Sciatic nerve (tissue), 2 donors: ENCODE data around the gene KCNK3. TPM values are rescaled to one million over a fixed set of nuclear protein-coding genes. Genes with fewer than 3 reads are reported as not detected.
"Not testable (repeated sequence)": the region's sequence is repeated elsewhere in the genome, so short reads cannot be mapped to it uniquely, and the experiment has no call there.

Experiments used
- ATAC-seq: fragments of 200-7000 bp; cut with Tn5 transposase; one replicate; pipeline ENCODE4 v1.9.1; 2020; ENCODE audit warnings: mild to moderate bottlenecking, moderate library complexity
- DNase-seq: peaks from one replicate; pipeline ENCODE4 v3.0.0-alpha.2; 2020; ENCODE audit warnings: low spot score
- intact Hi-C: fragments of 100-400 bp; cut with DNase I; formaldehyde crosslinking; loops from one replicate; pipeline ENCODE4 v1.14.2; 2022
- total RNA-seq: library from RNA; stranded (reverse); fragmentation: NEBNext Ultra II Directional; extraction: Animal tissue kit (Norgen Biotek cat#: 25700); gene quantifications from one replicate; pipeline ENCODE4 v1.2.1, GENCODE V29; 2021
- donor health status: DM: no; HTN: no; CAD: no.
- donor health status: DM: no; HTN: no; CAD: no.

The KCNK3 gene
- total RNA-seq, 1 donor from 2014 or later, result 0.53 TPM

DNA sequence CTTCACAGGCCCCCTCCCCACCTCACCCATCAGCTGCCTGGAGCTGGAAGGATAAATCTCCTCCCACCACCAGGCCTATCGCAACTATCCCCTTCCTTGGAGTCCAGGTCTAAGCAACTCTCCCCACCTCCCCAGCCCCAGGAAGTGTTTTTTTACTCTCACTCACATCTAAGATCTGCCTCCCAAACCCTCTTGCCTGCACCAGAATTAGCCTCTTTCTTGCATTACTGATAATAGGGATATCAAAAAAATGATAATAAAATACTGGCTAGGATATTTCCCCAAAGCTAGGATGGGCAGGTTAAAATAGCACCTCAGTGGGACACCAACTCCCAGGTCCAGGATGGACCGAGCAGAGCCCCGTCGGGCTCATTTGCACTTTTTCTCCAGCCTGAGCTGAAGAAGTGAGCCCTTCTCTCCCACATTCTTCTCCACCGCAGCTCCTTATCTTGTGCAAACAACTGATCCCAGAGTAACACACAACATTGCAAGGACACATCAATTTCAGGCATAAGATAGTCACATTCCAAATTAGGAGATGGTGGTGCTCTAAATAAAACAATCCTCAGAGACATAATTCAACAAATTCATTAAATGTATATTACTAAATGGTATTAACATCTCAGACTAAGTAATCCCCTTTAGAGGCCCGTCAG is 33.7 kb upstream of the KCNK3 start:
- no peak for DNase-seq
- ATAC-seq, result no peak
- intact Hi-C loops, result no loop called here

DNA sequence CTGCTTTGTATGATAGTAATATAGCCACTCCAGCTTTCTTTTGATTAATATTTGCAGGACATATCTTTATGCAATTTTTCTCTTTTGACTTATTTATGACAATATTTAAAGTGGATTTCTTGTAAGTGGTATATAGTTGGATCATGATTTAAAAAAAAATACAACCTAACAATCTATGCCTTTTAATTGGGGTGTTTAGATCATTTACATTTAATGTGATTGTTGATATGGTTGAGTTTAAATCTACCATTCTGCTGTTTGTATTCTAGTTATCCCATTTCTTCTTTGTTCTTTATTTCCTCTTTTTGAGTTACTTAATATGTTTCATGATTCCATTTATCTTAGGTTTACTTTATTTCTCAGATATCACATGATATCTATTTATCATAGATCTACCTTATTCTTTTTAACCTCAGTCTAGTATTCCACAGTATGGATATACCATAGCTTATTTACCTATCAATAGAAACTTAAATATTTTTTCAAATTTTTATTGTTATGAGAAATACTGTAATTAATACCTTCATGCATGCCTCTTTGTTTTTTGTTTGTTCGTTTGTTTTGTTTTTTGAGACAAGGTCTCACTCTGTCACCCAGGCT is 32.1 kb upstream of the KCNK3 start:
- no peak for DNase-seq
- intact Hi-C loops, result no loop called here
- no peak for ATAC-seq

- DNase-seq, ATAC-seq, intact Hi-C loops: not testable (repeated sequence)
Measured at GRCh38 chr2:26665296-26665695, 27.2 kb upstream of the KCNK3 start.

DNA sequence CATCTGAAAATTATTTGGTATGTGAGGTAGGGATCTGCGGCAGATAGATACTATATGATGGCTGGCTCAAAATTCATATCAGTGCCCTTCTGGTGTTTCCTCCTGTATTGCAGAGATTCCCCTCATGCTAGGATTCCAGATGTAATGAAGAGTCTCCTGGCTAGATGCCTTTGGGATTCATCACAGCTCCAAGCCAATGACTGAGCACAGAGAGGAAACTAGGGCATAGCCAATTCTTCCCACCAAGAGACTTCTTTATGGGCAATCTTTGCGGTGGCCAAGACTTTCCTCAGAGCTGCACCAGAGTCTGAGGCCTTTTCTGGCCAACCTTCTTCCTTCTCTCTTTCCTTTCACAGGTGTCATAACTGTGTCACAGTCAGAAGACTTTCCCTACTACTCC is 25.9 kb upstream of the KCNK3 start:
- DNase-seq (no peak), ATAC-seq (no peak)
- intact Hi-C loops, result no loop called here

- intact Hi-C loops, result no loop called here
- DNase-seq, result no peak
- ATAC-seq, result no peak
Measured at GRCh38 chr2:26668041-26668440, 24.5 kb upstream of the KCNK3 start.

DNA sequence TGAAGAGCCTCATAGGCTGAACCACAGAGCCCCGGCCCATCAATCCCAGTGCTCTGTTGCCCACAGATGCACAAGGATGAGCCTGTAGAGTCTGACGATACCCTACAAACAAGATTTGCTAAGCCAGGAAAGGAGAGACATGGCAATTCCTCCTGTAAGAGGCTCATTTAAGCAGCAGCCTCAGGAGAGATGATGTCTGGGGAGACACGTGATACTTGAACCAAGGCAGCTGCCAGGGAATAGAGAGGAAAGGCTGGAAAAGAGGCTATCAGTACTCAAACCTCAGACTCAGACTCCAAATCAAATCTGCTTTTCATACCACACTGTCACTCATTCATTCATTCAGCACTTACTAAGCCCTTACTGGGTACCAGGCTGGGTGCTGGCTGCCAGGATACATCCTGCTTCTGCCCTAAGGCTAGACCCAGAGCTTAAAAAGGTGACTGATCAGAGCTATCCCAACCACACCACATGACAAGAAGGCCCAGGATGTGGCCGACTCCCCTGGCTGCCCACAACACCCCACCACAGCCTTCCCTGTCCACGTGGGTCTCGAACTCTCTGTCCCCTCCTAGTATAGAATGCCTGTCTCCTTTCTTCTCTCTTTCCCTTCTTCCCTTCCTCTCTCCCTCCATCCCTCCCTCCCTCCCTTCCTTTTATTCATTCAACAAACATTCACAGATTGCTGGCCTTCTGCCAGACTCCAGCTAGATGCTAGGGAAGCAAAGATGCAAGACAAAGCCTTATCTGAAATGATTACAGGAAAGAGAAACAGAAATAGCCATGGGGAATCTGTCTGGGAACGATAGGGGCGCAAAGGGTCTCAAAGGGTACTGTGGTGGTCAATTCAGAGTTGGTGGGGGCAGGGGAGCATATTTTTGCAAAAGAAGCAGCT is 23.4 kb upstream of the KCNK3 start:
- ATAC-seq, result no peak
- intact Hi-C loops, result no loop called here
- peak; percentile 43 for DNase-seq

DNA sequence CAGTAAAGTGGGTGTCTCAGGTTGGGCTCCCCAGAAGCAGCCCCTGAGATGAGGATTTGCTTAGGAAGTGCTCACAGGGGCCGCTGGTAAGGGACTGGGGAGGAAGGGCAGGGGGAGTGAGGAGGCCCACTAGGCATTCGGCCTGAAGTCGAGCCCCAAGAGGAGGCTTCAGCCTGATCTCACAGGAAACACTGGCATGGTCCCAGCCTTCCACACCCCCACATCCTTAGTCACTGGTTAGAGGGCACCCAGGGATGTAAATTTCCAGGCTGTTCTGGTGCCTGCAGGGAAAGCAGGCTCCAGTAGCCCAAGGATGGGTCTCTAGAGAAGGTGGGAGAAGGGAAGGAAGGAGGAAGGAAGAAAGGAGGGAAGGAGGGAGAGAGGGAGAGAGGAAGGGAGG is 22.4 kb upstream of the KCNK3 start:
- intact Hi-C loops, result no loop called here
- DNase-seq (peak; percentile 31), ATAC-seq (no peak)

- DNase-seq (no peak), ATAC-seq (no peak)
- intact Hi-C loops, result no loop called here
Measured at GRCh38 chr2:26670931-26671460, 21.5 kb upstream of the KCNK3 start.

DNA sequence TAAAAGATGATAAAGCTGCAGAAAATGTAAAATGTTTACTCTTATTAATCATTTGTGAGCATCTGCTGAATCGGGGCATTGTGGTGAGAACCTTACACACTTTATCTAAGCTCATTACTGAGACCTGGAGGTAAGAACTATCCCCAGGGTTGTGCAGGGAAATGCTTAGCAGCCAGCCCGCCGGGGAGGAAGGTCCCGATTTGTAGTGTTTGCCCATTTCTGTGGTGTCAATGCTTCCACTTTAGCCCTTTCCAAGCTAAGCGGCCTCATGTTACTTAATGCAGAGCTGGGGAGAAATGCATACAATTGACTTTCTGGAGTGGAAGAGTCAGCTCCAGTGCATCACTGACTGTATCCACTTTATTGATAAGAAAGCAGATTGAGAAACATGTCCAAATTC is 20.8 kb upstream of the KCNK3 start:
- intact Hi-C loops, result no loop called here
- ATAC-seq (no peak), DNase-seq (no peak)

- intact Hi-C loops, result no loop called here
- ATAC-seq, result no peak
- DNase-seq, result no peak
Measured at GRCh38 chr2:26672112-26672817, 20.3 kb upstream of the KCNK3 start.

DNA sequence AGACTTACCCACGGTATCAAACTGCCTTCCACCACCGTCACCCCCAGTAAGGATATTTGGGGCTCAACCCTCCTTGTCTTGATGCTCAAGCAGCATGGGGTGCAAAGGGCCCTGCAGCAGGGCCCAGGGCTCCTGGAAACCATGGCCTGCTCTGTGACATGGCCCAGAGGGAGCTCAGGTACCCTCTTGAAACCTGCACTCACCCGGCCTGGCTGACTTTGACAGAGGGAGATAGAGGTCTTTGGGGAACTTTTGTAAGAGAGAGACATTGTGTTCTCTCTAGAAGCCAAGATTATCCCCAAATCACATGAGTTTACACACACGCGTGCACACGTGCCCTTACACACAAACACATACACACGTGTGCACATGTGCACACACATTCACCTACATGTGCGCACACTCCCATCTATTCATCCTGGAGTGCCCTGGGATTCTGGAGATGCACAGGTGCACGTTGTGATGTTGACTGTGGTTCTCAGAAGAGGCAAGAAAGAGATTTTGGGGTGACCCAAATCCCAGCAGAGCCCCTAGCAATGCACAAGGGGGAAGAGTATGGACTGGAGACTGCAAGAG is 19.6 kb upstream of the KCNK3 start:
- ATAC-seq (no peak), DNase-seq (no peak)
- intact Hi-C loops, result no loop called here

- intact Hi-C loops, result no loop called here
- ATAC-seq (no peak), DNase-seq (peak; percentile 31)
Measured at GRCh38 chr2:26674002-26674751, 18.3 kb upstream of the KCNK3 start.

GRCh38 chr2:26674771-26675170 is 17.8 kb upstream of the KCNK3 start:
- no peak for DNase-seq
- ATAC-seq, result no peak
- intact Hi-C loops, result no loop called here

- ATAC-seq (no peak), DNase-seq (no peak)
- intact Hi-C loops, result no loop called here
Measured at GRCh38 chr2:26675651-26676255, 16.8 kb upstream of the KCNK3 start.

DNA sequence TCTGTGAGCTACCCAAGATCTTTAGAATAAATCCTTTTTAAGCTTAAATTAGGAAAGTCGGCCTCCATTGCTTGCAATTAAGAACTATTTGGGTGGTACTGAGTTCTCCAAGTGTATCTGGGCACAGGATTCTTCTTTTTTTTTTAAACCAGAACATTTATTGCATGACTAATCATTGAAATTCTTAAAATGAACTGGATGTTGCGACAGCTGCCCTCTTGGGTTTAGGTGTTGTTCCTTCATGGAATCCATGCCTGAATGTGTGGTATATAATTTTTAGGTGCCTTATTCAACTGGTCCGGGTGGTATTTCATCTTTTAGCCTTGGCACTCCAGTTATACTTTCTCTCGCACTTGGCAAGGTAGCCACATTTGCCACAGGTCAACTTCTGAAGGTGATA is 14.5 kb upstream of the KCNK3 start:
- ATAC-seq (no peak), DNase-seq (no peak)
- intact Hi-C loops, result no loop called here

DNA sequence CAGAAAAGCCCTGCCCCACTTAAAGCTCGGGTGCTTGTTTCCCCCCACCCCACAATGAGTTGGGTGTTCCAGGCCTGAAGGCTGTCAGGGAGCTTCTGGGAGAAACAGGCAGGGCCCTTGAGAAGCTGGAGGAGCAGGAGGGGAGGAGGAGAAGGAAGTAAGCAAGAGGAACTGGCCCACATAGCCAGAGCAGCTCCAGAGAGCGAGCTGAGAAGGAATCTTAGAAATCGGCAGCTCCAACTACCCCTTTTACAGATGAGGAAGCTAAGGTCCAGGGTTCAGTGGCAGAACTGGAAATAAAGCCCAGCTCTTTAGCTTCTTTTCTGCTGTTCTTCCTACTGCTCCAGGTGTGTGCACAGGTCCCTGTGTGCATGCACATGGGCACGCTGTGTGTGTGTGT is 12.7 kb upstream of the KCNK3 start:
- intact Hi-C loops, result no loop called here
- no peak for DNase-seq
- ATAC-seq, result no peak

DNA sequence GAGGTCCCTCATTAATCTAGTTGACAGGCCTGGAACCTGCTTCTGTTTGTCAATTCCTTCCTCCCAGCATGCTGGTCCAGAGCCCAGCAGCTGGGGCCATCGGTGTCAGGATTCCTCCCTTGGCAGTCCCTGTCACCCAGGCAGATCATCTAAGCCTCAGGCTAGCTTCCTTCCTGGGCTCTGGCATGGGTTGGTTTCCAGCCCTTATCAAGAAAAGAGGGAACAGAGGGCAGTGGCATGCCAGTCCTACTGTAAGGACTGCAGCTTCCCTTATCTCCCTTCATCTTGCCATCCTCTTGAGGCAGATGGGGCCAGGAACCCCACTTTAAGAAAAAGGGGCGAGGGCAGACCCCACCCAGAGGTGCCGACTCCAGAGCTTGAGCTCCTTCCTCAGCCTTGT is 10.9 kb upstream of the KCNK3 start:
- ATAC-seq, result no peak
- intact Hi-C loops, result no loop called here
- DNase-seq, result no peak

DNA sequence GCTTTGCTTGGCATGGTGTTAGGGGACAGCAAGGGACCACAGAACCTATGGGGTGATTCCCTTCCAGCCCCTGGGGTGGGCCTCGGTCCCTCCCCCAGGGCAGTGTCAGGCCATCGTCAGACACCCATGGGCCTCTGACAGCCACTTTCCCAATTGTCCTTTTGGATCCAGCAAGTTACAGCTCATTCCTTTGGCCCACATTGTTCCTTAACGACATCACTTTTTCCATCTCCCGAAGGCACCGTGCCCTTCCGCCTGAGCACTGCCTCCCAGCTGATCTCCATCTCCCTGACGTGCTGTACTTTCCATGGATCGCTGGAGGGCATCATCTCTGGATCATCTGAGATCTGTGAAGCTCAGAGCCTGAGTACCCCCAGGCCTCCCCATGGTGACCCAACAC is 10.4 kb upstream of the KCNK3 start:
- intact Hi-C loops, result no loop called here
- no peak for ATAC-seq
- DNase-seq, result no peak
